Measurements from ENCODE around the gene KHDRBS1.
A peak's percentile ranks its signal among the peaks of the same experiment; 100 is the strongest.
"Not testable (repeated sequence)": the region's sequence is repeated elsewhere in the genome, so short reads cannot be mapped to it uniquely, and the experiment has no call there.

KHDRBS1 gene

GRCh38 chr1:32060914-32061313 lies 47.2 kb downstream of the KHDRBS1 start:
- Histone ChIP-seq H3K4me1 (ENCODE audit: control insufficient read depth in 2 of 2, insufficient read depth in 2 of 2, low read length in 2 of 2) (peaks cover 0 to 4% of the 10 kb centered on the region in 2 donors), H3K9ac (ENCODE audit: low read depth in 1 of 2, low read length in 2 of 2) (no peak overlapping the region), H3K36me3 (ENCODE audit: control insufficient read depth in 2 of 2, insufficient read depth in 2 of 2, low read length in 2 of 2) (peaks cover 40 to 47% of the 10 kb centered on the region in 2 donors), H3K27me3 (ENCODE audit: control insufficient read depth in 2 of 2, insufficient read depth in 2 of 2, low read length in 2 of 2) (no peaks in the 10 kb centered on the region), H3K4me3 (ENCODE audit: low read length in 2 of 2) (no peak overlapping the region), H3K9me3 (ENCODE audit: control insufficient read depth in 2 of 2, low read length in 2 of 2) (no peaks in the 10 kb centered on the region), H3K27ac (ENCODE audit: low read depth in 2 of 2, low read length in 2 of 2) (no peak overlapping the region)

GRCh38 chr1:32062867-32063230 lies 49.2 kb downstream of the KHDRBS1 start:
- Histone ChIP-seq H3K4me1 (ENCODE audit: control insufficient read depth in 2 of 2, insufficient read depth in 2 of 2, low read length in 2 of 2) (peaks cover 4 to 5% of the 10 kb centered on the region in 2 donors), H3K27ac (ENCODE audit: low read depth in 2 of 2, low read length in 2 of 2) (no peak overlapping the region), H3K9ac (ENCODE audit: low read depth in 1 of 2, low read length in 2 of 2) (no peak overlapping the region), H3K27me3 (ENCODE audit: control insufficient read depth in 2 of 2, insufficient read depth in 2 of 2, low read length in 2 of 2) (no peaks in the 10 kb centered on the region), H3K36me3 (ENCODE audit: control insufficient read depth in 2 of 2, insufficient read depth in 2 of 2, low read length in 2 of 2) (peaks cover 30 to 36% of the 10 kb centered on the region in 2 donors), H3K4me3 (ENCODE audit: low read length in 2 of 2) (no peak overlapping the region), H3K9me3 (ENCODE audit: control insufficient read depth in 2 of 2, low read length in 2 of 2) (no peaks in the 10 kb centered on the region)

- Histone ChIP-seq H3K9me3 (ENCODE audit: control insufficient read depth in 2 of 2, low read length in 2 of 2) (no peaks in the 10 kb centered on the region), H3K4me1 (ENCODE audit: control insufficient read depth in 2 of 2, insufficient read depth in 2 of 2, low read length in 2 of 2) (peaks cover 4 to 5% of the 10 kb centered on the region in 2 donors), H3K36me3 (ENCODE audit: control insufficient read depth in 2 of 2, insufficient read depth in 2 of 2, low read length in 2 of 2) (peaks cover 27 to 31% of the 10 kb centered on the region in 2 donors), H3K27ac (ENCODE audit: low read depth in 2 of 2, low read length in 2 of 2) (no peak overlapping the region), H3K9ac (ENCODE audit: low read depth in 1 of 2, low read length in 2 of 2) (no peak overlapping the region), H3K4me3 (ENCODE audit: low read length in 2 of 2) (no peak overlapping the region), H3K27me3 (ENCODE audit: control insufficient read depth in 2 of 2, insufficient read depth in 2 of 2, low read length in 2 of 2) (no peaks in the 10 kb centered on the region)
Observed at GRCh38 chr1:32063261-32063681, 49.6 kb downstream of the KHDRBS1 start.

DNA sequence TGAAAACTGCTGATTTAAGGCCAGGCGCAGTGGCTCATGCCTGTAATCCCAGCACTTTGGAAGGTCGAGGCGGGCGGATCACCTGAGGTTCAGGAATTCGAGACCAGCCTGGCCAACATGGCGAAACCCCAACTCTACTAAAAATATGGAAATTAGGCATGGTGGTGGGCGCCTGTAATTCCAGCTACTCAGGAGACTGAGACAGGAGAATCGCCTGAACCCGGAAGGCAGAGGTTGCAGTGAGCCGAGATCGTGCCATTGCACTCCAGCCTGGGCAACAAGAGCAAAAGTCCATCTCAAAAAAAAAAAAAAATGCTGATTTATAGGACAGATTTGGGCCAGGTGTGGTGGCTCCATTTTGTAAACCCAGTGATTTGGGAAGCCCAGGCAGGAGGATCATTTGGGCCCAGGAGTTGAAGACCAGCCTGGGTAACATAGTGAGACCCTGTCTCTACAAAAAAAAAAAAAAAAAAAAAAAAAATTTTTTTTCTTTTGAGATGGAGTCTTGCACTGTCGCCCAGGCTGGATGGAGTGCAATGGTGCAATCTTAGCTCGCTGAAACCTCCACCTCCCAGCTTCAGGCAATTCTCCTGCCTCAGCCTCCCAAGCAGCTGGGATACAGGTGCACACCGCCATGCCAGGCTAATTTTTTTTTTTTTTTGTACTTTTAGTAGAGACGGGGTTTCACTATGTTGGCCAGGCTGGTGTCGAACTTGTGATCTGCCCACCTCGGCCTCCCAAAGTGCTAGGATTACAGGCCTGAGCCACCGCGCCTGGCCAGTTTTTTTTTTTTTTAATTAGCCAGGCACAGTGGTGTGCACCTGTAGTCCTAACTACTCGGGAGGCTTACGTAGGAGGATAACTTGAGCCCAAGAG lies 52.2 kb downstream of the KHDRBS1 start:
- H3K4me3 ChIP-seq (ENCODE audit: low read length in 2 of 2); H3K9ac ChIP-seq (ENCODE audit: low read depth in 1 of 2, low read length in 2 of 2); H3K9me3 ChIP-seq (ENCODE audit: control insufficient read depth in 2 of 2, low read length in 2 of 2); H3K27ac ChIP-seq (ENCODE audit: low read depth in 2 of 2, low read length in 2 of 2); H3K4me1 ChIP-seq (ENCODE audit: control insufficient read depth in 2 of 2, insufficient read depth in 2 of 2, low read length in 2 of 2); H3K27me3 ChIP-seq (ENCODE audit: control insufficient read depth in 2 of 2, insufficient read depth in 2 of 2, low read length in 2 of 2): not testable (repeated sequence)
- peaks cover 6 to 11% of the 10 kb centered on the region in 2 donors for H3K36me3 ChIP-seq (ENCODE audit: control insufficient read depth in 2 of 2, insufficient read depth in 2 of 2, low read length in 2 of 2)

GRCh38 chr1:32066489-32066873 lies 52.8 kb downstream of the KHDRBS1 start:
- Histone ChIP-seq H3K27ac (ENCODE audit: low read depth in 2 of 2, low read length in 2 of 2) (no peak overlapping the region), H3K4me1 (ENCODE audit: control insufficient read depth in 2 of 2, insufficient read depth in 2 of 2, low read length in 2 of 2) (peaks cover 4 to 5% of the 10 kb centered on the region in 2 donors), H3K4me3 (ENCODE audit: low read length in 2 of 2) (peak overlapping the region in 1 of 2 donors; percentile 13), H3K36me3 (ENCODE audit: control insufficient read depth in 2 of 2, insufficient read depth in 2 of 2, low read length in 2 of 2) (peaks cover under 1 to 4% of the 10 kb centered on the region in 2 donors), H3K9me3 (ENCODE audit: control insufficient read depth in 2 of 2, low read length in 2 of 2) (no peaks in the 10 kb centered on the region), H3K9ac (ENCODE audit: low read depth in 1 of 2, low read length in 2 of 2) (peak overlapping the region in 1 of 2 donors; percentile 24), H3K27me3 (ENCODE audit: control insufficient read depth in 2 of 2, insufficient read depth in 2 of 2, low read length in 2 of 2) (peaks cover 0 to 2% of the 10 kb centered on the region in 2 donors)

- H3K4me1 ChIP-seq (ENCODE audit: control insufficient read depth in 2 of 2, insufficient read depth in 2 of 2, low read length in 2 of 2): peaks cover 10 to 16% of the 10 kb centered on the region in 2 donors
- H3K27ac ChIP-seq (ENCODE audit: low read depth in 2 of 2, low read length in 2 of 2): no peak overlapping the region
- no peak overlapping the region for H3K4me3 ChIP-seq (ENCODE audit: low read length in 2 of 2)
- no peak overlapping the region for H3K9ac ChIP-seq (ENCODE audit: low read depth in 1 of 2, low read length in 2 of 2)
- no peaks in the 10 kb centered on the region for H3K36me3 ChIP-seq (ENCODE audit: control insufficient read depth in 2 of 2, insufficient read depth in 2 of 2, low read length in 2 of 2)
- no peaks in the 10 kb centered on the region for H3K9me3 ChIP-seq (ENCODE audit: control insufficient read depth in 2 of 2, low read length in 2 of 2)
- peaks cover 0 to 2% of the 10 kb centered on the region in 2 donors for H3K27me3 ChIP-seq (ENCODE audit: control insufficient read depth in 2 of 2, insufficient read depth in 2 of 2, low read length in 2 of 2)
Observed at GRCh38 chr1:32068957-32069588, 55.4 kb downstream of the KHDRBS1 start.

DNA sequence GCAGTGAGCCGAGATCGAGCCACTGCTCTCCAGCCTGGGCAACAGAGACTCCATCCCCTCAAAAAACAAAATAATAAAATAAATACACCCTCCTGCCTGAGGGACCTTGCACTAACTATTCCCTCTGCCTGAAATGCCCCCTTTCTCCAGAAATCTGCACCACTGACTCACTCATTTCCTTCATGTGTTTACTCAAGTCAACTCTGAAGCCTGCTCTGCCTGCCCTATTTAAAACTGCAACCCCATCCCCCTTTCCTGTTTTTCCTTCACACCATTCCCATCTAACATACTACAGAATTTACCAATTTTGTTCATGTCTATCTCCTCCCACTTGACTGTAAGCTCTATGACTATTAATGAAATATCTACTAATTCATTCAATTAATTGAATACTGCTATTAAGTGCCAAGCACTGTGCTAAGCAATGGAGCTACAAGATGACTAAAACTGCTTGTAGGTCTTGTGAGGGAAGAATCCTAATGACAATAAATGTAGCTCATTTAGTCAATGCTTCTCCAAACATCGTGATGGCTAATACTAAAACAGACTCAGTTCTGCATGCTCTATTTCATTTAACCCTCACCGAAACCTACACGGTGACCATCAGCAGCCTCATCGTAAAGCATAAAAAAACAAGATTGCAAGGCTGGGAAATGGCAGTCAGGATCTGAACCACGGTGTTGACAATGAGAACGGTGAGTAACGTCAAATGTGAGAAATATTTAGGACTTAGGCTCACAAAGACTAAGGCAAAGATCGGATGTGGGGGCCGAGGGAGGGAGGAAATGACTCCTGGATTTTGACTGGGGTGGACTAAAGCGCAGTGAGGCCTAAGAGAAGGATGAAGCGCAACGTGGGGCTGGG lies 58.3 kb downstream of the KHDRBS1 start:
- Histone ChIP-seq H3K9ac (ENCODE audit: low read depth in 1 of 2, low read length in 2 of 2) (peak overlapping the region; percentile 77 to 88), H3K9me3 (ENCODE audit: control insufficient read depth in 2 of 2, low read length in 2 of 2) (no peaks in the 10 kb centered on the region), H3K27me3 (ENCODE audit: control insufficient read depth in 2 of 2, insufficient read depth in 2 of 2, low read length in 2 of 2) (peaks cover 0 to 2% of the 10 kb centered on the region in 2 donors), H3K27ac (ENCODE audit: low read depth in 2 of 2, low read length in 2 of 2) (peak overlapping the region; percentile 96 to 97), H3K4me3 (ENCODE audit: low read length in 2 of 2) (peak overlapping the region; percentile 87 to 93), H3K36me3 (ENCODE audit: control insufficient read depth in 2 of 2, insufficient read depth in 2 of 2, low read length in 2 of 2) (peaks cover 8 to 14% of the 10 kb centered on the region in 2 donors), H3K4me1 (ENCODE audit: control insufficient read depth in 2 of 2, insufficient read depth in 2 of 2, low read length in 2 of 2) (peaks cover 10 to 11% of the 10 kb centered on the region in 2 donors)

DNA sequence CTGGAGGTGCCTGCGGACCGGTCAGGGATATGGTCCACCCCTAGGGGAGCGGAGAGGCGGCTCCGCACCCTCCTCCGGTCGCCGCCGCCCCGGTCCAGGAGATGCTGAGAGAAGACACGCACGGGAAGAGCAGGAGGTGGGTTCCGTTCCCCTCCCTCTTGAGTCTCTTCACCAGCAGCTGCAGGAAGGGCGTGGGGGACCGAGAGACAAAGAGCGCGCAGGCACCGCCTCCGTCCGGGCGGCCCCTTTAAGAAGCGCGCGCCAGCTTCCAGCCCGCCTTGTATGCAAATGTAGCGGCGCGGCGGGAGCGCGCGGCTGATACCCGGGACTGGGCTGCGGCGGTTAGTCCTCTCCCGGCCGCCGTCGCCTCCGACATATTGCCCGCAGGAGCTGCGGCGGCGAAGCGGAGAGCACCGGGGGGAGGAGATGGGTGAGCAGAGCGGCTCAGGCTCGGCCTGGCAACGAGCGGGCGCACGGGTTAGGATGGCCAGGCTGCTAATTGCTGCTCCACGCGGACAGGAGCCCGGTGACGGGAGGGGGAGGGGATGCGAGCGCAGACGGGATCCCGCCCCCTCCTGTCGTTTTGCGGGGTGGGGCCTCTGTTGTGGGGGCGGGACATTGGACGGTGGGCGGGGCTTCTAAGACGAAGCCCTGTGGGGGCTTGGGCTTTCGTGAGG lies 59.1 kb downstream of the KHDRBS1 start, which contains the start of gene TMEM39B:
Gene TMEM39B, plus strand, starts transcription at position 318 of the 677 bp plus-strand sequence. Its CDS starts 109 bp downstream, at position 427.
- H3K27me3 ChIP-seq (ENCODE audit: control insufficient read depth in 2 of 2, insufficient read depth in 2 of 2, low read length in 2 of 2): peaks cover 0 to 2% of the 10 kb centered on the region in 2 donors
- peaks cover 15 to 21% of the 10 kb centered on the region in 2 donors for H3K36me3 ChIP-seq (ENCODE audit: control insufficient read depth in 2 of 2, insufficient read depth in 2 of 2, low read length in 2 of 2)
- peaks cover 10 to 11% of the 10 kb centered on the region in 2 donors for H3K4me1 ChIP-seq (ENCODE audit: control insufficient read depth in 2 of 2, insufficient read depth in 2 of 2, low read length in 2 of 2)
- H3K4me3 ChIP-seq (ENCODE audit: low read length in 2 of 2): peak within 1 kb of the TSS; percentile 87 to 93
- peak within 1 kb of the TSS; percentile 77 to 88 for H3K9ac ChIP-seq (ENCODE audit: low read depth in 1 of 2, low read length in 2 of 2)
- H3K27ac ChIP-seq (ENCODE audit: low read depth in 2 of 2, low read length in 2 of 2): peak within 1 kb of the TSS; percentile 96 to 97
- H3K9me3 ChIP-seq (ENCODE audit: control insufficient read depth in 2 of 2, low read length in 2 of 2): no peaks in the 10 kb centered on the region
